ENCODE measurements around the gene SHISA6.

GRCh38 chr17:11561702-11562101 lies 320.7 kb downstream of the SHISA6 start:
- no peak for TF ChIP-seq CTCF (optimal IDR thresholded peaks at IDR 0.05 in 1 of 3, IDR thresholded peaks at IDR 0.05 in 1 of 3, conservative IDR thresholded peaks at IDR 0.05 in 1 of 3; ENCODE audit: extremely low read depth in 1 of 3, insufficient read depth in 2 of 3, low read length in 3 of 3)
- TF ChIP-seq EZH2 (IDR thresholded peaks at IDR 0.05; ENCODE audit: low read length): no peak
